Activated T-cell treated with anti-CD3 and anti-CD28 coated beads, Interleukin-2, amount 50 U/mL, for 72 hours (primary cell): ENCODE measurements around the gene CUL7. TPM values are rescaled to one million over a fixed set of nuclear protein-coding genes. Genes with fewer than 3 reads are reported as not detected.

Source experiments
- ATAC-seq, 2 donors: fragments of 150-1000 bp; cut with Tn5 transposase; replicated peaks in 1 of 2; 2 replicates each; pipeline ENCODE4 v1.10.0; 2021; ENCODE audit warnings: moderate library complexity in 2 of 2, mild to moderate bottlenecking in 1 of 2
- DNase-seq, 2 donors: peaks; one replicate each; pipeline ENCODE4 v3.0.0; 2021 to 2022; ENCODE audit warnings: mixed read lengths in 1 of 2
- H3K27ac Mint-ChIP-seq: one replicate; pipeline ENCODE4 v1.8.0; 2022; ENCODE audit warnings: mild to moderate bottlenecking, moderate library complexity, mixed read lengths
- H3K27me3 Mint-ChIP-seq: one replicate; pipeline ENCODE4 v1.8.0; 2022; ENCODE audit warnings: low read depth, mixed read lengths
- H3K36me3 Mint-ChIP-seq, 2 donors: one replicate each; pipeline ENCODE4 v1.8.0; 2022; ENCODE audit warnings: mixed read lengths in 2 of 2, mild to moderate bottlenecking in 1 of 2; ENCODE audit not compliant: insufficient read depth in 2 of 2
- H3K4me1 Mint-ChIP-seq: one replicate; pipeline ENCODE4 v1.8.0; 2022; ENCODE audit warnings: low read depth, mixed read lengths
- H3K4me3 Mint-ChIP-seq, 2 donors: one replicate each; pipeline ENCODE4 v1.8.0; 2022; ENCODE audit warnings: mild to moderate bottlenecking in 2 of 2, mixed read lengths in 2 of 2, moderate library complexity in 2 of 2
- H3K9me3 Mint-ChIP-seq, 2 donors: one replicate each; pipeline ENCODE4 v1.8.0; 2022; ENCODE audit warnings: mixed read lengths in 2 of 2
- total RNA-seq, 2 donors: library from RNA; stranded (reverse); gene quantifications; one replicate each; pipeline ENCODE4 v1.2.3, GENCODE V29; 2022

The CUL7 gene
- total RNA-seq = 10 to 100 TPM; 16.8 to 19.7 TPM

DNA sequence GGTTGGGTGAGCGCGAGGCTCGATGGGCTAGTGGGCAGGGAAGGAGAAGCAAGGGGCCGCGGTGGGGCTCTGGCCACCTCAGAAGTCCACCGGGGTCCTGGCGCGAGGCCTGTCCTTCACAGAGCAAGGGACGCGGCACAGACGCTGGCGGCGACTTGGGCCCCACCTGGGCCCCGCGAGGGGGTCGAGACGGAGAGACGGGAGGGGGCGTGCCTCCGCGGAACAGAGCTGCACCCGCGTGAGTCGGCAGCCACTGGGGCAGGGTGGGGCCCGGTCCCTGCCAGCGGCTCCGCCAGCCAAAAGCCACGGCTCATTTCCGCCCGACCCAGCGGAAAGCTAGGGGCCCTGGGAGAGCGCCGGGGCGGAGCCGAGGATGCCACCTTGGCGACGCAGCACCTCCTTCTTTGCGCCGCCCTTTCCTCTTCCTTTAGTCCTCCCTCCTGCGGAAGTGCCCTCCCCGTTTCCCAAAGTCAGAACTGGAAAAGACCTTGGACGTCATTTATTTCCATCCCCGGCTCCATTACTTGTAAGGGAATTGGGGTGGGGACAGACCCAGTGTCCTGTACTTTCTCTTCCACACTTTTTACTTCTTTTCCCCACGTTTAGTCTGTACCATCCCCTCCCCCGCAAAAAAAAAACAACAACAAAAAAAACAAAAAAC, at the start of gene CUL7:
Gene CUL7, minus strand, starts transcription at position 307 of the 661 bp plus-strand sequence. CDS start 1,063 bp downstream, outside the sequence.
- H3K27ac Mint-ChIP-seq = peak within 1 kb of the TSS; percentile 99
- peak within 1 kb of the TSS; percentile 96 to 99 for H3K4me3 Mint-ChIP-seq
- DNase-seq = peak; percentile 95 to 96
- H3K4me1 Mint-ChIP-seq = peaks cover 62% of the 10 kb centered on the region
- no peaks in the 10 kb centered on the region for H3K27me3 Mint-ChIP-seq
- peaks cover 4 to 11% of the 10 kb centered on the region in 2 donors for H3K36me3 Mint-ChIP-seq
- H3K9me3 Mint-ChIP-seq = no peaks in the 10 kb centered on the region
- ATAC-seq = peak; percentile 99 to 100

DNA sequence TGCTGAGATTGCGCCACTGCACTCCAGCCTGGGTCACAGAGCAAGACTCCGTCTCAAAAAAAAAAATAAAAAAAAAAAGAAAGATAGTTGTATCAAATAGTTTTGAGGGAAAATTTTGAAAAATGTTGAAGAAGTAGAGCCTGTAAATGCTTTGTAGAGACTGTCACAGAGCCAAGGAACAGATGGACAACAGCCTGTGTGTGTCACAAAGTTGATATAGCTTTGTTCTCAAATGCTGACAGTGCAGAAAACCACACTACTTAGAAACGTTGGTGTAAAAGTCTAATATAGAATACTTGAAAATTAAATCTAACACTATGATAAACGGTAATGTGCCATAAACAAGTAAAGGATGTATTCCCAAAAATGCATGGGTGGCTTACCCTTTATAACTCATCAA, 47.8 kb upstream of the CUL7 start:
- ATAC-seq = no peak
- Mint-ChIP-seq H3K9me3 (no peaks in the 10 kb centered on the region), H3K4me1 (no peaks in the 10 kb centered on the region), H3K27me3 (no peaks in the 10 kb centered on the region), H3K36me3 (no peaks in the 10 kb centered on the region), H3K27ac (no peak overlapping the region), H3K4me3 (no peak overlapping the region)
- DNase-seq = no peak

DNA sequence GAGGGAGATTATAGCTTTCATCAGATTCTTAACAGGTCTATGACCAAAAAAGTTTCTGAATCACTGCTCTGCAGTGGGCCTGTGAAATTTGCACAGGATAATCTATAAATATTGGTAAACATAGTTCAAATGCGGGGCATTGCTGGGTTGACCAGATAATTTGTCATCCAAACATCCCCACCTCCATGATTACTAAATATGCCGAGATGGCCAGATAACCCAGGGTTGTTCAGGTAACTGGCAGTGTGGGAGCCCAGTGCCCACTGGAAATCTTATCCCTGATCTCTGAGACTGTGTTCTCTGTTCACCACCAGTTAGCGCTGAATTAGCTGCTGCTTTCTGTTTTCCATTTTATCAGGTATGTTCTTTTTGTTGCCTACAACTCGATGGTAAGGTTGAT, 43.9 kb upstream of the CUL7 start:
- H3K27ac Mint-ChIP-seq = no peak overlapping the region
- no peak overlapping the region for H3K4me3 Mint-ChIP-seq
- H3K4me1 Mint-ChIP-seq = peaks cover 22% of the 10 kb centered on the region
- no peak for ATAC-seq
- H3K27me3 Mint-ChIP-seq = no peaks in the 10 kb centered on the region
- H3K9me3 Mint-ChIP-seq = no peaks in the 10 kb centered on the region
- no peaks in the 10 kb centered on the region for H3K36me3 Mint-ChIP-seq
- DNase-seq = no peak

DNA sequence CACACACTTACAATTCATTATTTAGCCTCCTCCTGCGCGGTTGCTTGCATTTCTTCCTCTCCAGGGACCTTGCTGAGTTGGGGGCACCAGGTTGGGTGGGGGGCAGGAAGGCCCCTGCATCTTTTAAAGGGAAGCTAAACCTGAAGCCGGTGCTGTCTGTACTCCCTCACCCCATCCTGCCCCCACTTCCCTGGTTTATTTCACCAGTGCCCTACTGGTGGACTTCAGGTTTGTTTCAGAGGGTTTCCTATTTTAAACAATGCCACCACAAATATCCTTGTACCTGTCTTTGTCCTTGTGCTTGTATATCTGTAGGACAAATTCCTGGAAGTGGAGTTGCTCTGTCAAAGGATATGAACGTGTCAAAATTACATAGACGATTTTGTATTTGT, 43.4 kb upstream of the CUL7 start:
- Mint-ChIP-seq H3K27ac (no peak overlapping the region), H3K4me1 (peaks cover 22% of the 10 kb centered on the region), H3K36me3 (no peaks in the 10 kb centered on the region), H3K27me3 (no peaks in the 10 kb centered on the region), H3K9me3 (no peaks in the 10 kb centered on the region), H3K4me3 (no peak overlapping the region)
- DNase-seq (no peak), ATAC-seq (no peak)

DNA sequence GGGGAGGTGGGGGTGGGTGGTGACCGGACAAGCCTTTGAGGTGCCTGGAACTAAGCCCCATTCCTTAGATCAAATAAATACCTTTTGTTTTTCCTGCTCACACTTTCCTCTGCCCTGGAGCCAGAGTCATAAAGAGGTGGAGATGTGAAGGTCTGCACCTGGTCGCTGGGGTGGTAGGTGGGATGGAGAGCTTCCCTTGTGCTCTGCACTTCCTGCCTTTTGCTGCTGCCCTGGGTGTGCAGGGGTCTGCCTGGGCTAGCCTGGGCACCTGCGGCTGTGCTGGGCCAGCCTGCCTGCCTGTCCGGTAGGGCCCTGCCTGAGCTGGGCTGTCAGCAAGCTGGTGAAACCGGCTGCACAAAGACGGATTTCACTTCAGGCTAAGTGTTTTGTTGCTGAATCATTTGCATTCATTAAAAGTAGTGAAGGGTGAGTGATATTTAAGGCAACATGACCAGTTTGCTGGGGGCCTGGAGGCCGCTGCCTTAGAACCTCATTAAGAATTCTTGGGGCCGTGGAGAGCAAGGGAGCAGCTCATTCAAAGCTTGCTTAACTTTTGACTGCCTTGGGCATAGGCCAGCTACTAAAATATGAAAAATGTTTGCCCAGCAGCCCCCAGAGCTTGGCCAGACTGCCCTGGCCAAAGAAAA, 42.9 kb upstream of the CUL7 start:
- H3K27ac Mint-ChIP-seq = no peak overlapping the region
- H3K4me3 Mint-ChIP-seq = no peak overlapping the region
- ATAC-seq (no peak), DNase-seq (no peak)
- no peaks in the 10 kb centered on the region for H3K36me3 Mint-ChIP-seq
- H3K9me3 Mint-ChIP-seq = no peaks in the 10 kb centered on the region
- peaks cover 22% of the 10 kb centered on the region for H3K4me1 Mint-ChIP-seq
- no peaks in the 10 kb centered on the region for H3K27me3 Mint-ChIP-seq

DNA sequence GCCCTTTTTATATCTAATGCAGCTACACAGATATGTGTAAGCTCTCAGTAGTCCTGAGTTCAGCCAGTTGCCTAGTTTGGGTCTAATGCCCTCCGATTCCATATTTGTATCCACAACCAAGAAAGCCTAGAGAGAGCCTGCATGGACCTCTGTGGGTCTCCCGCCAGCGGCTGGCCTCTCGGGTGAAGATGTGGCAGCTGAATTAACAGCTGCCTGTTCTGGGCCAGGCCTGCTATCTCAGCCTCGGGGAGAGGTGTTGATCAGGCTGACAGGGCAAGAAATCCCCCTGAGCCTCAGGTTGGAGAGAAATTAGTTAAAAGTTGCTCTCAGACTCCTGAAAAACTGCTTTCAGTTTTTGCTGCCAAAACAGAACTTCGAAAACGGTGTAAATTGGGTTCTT, 42.3 kb upstream of the CUL7 start:
- ATAC-seq (no peak), DNase-seq (no peak)
- peak overlapping the region in 1 of 2 donors; percentile 39 for H3K4me3 Mint-ChIP-seq
- H3K4me1 Mint-ChIP-seq = peaks cover 22% of the 10 kb centered on the region
- no peaks in the 10 kb centered on the region for H3K36me3 Mint-ChIP-seq
- no peak overlapping the region for H3K27ac Mint-ChIP-seq
- no peaks in the 10 kb centered on the region for H3K27me3 Mint-ChIP-seq
- H3K9me3 Mint-ChIP-seq = no peaks in the 10 kb centered on the region

DNA sequence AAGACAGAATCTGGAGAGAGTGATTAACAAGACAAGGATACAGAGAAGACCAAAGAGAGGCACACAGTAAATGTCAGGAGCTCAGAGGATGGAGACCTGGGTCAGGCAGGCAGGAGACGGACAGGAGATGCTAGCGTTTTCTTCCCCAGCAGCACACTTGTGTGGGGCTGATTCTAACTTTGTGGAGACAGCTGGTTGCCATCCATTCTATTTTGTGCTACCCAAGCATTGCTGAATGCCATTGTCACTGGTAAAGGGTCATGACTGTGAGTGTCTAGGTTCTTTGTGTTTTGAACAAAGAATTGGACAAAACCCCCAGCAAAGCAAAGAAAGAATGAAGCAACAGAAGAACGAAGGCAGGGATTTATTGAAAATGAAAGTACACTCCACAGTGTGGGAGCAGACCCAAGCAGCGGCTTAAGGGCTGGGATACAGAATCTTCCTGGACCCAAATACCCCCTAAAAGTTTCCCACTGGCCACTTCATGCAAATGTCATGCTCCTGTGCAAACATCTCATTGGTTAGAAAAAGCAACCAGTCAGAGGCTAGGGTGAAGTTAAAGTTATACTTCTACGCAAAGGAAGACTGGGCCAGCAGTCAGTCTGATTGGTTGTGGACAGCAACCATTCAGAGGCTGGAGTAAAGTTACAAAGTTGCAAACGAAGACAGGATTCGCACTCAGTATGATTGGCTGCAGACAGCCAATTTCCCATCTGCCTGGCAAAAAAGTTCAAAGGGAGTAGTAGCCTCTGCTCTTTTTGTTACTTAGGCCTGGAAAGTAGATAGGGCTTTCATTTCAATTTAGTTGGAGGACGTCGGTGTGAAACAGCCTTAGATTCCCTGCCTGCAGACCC, 40.0 kb upstream of the CUL7 start:
- peaks cover 22% of the 10 kb centered on the region for H3K4me1 Mint-ChIP-seq
- ATAC-seq (peak; percentile 24 to 73), DNase-seq (no peak)
- H3K9me3 Mint-ChIP-seq = no peaks in the 10 kb centered on the region
- no peaks in the 10 kb centered on the region for H3K27me3 Mint-ChIP-seq
- peak overlapping the region; percentile 27 for H3K27ac Mint-ChIP-seq
- H3K36me3 Mint-ChIP-seq = no peaks in the 10 kb centered on the region
- peak overlapping the region; percentile 16 to 36 for H3K4me3 Mint-ChIP-seq

DNA sequence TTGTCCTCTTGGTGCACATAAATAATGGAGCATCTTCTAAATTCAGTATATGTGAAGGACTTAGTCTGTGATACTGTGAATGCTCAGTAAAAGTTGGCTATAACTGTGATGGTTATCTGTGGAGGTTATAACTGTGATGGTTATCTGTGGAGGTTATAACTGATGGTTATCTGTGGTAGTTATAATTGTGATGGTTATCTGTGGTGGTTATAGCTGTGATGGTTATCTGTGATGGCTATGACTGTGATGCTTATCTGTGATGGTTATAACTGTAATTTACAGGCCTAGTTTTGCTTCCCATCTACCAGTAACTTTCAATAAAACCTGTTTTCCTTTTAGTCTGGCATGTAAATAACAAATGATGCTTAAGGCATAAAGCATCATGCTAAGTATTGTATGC, 39.0 kb upstream of the CUL7 start:
- Mint-ChIP-seq H3K9me3 (no peaks in the 10 kb centered on the region), H3K27ac (no peak overlapping the region), H3K27me3 (no peaks in the 10 kb centered on the region), H3K36me3 (no peaks in the 10 kb centered on the region), H3K4me1 (peaks cover 22% of the 10 kb centered on the region), H3K4me3 (peak overlapping the region in 1 of 2 donors; percentile 20)
- ATAC-seq = no peak
- no peak for DNase-seq

DNA sequence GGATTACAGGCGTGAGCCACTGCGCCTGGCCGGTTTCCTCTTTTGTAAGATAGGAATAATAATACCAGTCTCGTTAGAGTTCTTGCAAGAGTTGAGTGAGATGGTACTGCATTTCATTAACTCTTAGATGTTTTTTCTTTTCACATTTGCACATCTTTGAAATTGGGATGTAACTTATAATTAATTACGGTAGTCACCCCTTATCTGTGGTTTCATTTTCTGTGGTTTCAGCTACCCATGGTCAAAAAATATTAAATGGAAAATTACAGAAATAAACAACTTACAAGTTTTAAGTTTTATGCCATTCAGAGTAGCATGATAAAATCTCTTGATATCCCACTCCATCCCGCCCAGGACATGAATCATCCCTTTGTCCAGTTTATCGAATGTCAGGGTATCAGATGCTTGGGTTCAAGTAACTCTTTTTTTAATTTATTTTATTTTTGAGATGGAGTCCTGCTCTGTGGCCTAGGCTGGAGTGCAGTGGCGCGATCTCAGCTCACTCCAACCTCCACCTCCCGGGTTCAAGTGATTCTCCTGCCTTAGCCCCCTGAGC, 37.9 kb upstream of the CUL7 start:
- Mint-ChIP-seq H3K36me3 (no peaks in the 10 kb centered on the region), H3K4me3 (no peak overlapping the region), H3K27me3 (no peaks in the 10 kb centered on the region), H3K9me3 (no peaks in the 10 kb centered on the region), H3K27ac (no peak overlapping the region), H3K4me1 (peaks cover 27% of the 10 kb centered on the region)
- no peak for ATAC-seq
- no peak for DNase-seq

DNA sequence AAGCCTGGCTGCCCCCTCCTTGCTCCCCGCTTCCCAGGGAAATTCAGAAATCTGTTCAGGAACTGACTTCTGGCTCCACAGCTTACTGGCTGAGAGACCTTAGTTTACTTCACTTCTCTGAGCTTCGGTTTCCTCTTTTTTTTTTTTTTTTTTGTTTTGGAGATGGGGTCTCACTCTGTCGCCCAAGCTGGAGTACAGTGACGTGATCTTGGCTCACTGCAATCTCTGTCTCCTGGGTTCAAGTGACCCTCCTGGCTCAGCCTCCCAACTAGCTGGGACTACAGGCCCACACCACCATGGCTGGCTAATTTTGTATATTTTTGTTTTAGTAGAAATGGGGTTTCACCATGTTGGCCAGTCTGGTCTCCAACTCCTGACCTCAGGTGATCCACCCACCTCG, 37.4 kb upstream of the CUL7 start:
- DNase-seq (no peak), ATAC-seq (no peak)
- no peaks in the 10 kb centered on the region for H3K27me3 Mint-ChIP-seq
- H3K4me3 Mint-ChIP-seq = no peak overlapping the region
- H3K36me3 Mint-ChIP-seq = no peaks in the 10 kb centered on the region
- H3K4me1 Mint-ChIP-seq = peaks cover 30% of the 10 kb centered on the region
- H3K27ac Mint-ChIP-seq = no peak overlapping the region
- H3K9me3 Mint-ChIP-seq = no peaks in the 10 kb centered on the region

DNA sequence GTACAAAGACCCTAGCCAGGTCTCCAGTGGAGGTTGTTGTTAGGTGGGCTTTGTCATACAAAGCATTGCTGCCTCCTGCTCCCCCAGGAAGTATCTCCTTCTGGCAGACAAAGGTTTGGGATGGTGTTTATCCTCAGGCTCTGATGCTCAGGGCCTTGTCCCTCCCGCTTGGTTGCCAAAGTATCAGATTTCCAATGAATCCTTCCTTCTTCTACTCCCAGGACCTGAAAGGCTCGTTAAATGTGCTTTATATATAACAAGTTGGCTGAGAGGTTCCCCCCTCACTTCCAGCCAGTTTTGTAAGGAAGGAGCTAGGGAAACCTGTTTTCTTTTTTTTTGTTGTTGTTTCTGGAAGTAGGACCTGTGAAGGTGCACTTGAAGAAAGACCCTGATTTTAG, 36.9 kb upstream of the CUL7 start:
- H3K27ac Mint-ChIP-seq = no peak overlapping the region
- H3K4me3 Mint-ChIP-seq = no peak overlapping the region
- H3K4me1 Mint-ChIP-seq = peaks cover 29% of the 10 kb centered on the region
- no peaks in the 10 kb centered on the region for H3K36me3 Mint-ChIP-seq
- no peaks in the 10 kb centered on the region for H3K9me3 Mint-ChIP-seq
- no peak for ATAC-seq
- H3K27me3 Mint-ChIP-seq = no peaks in the 10 kb centered on the region
- DNase-seq = no peak

DNA sequence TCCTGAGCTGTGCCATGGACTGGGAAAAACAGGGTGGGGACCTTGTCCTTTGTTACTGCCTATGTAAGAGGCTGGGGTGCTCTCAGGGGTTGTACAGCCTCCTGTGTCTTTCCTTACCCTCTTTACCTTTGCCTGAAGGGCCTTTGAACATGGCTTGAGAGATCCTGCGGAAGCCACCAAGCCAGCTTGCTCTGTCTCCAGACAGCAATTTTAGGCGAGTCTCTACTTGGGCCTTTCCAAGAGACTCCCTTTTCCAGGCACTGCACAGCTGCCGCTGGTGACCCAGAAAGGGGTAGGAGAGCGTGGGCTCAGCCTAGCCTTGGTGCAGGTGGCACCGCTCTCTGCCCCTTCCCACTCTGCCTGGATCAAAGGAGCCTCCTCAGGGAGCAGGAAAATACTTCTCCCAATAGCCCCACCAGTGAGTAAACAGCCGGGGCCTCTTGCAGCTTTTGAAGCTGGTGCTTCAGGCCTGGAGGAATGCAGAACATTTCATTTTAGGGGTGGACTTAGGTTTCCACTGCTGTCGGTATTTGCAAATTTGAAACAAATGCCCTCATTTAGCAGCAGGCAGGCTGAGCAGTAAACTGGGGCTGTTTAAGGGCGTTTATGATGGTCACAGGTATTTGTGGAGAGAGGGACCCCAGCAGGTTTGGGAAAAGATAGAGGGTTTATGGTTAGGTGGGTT, 36.4 kb upstream of the CUL7 start:
- no peak overlapping the region for H3K4me3 Mint-ChIP-seq
- no peak overlapping the region for H3K27ac Mint-ChIP-seq
- no peak for ATAC-seq
- H3K4me1 Mint-ChIP-seq = peaks cover 26% of the 10 kb centered on the region
- H3K36me3 Mint-ChIP-seq = no peaks in the 10 kb centered on the region
- no peaks in the 10 kb centered on the region for H3K27me3 Mint-ChIP-seq
- H3K9me3 Mint-ChIP-seq = no peaks in the 10 kb centered on the region
- DNase-seq = no peak

DNA sequence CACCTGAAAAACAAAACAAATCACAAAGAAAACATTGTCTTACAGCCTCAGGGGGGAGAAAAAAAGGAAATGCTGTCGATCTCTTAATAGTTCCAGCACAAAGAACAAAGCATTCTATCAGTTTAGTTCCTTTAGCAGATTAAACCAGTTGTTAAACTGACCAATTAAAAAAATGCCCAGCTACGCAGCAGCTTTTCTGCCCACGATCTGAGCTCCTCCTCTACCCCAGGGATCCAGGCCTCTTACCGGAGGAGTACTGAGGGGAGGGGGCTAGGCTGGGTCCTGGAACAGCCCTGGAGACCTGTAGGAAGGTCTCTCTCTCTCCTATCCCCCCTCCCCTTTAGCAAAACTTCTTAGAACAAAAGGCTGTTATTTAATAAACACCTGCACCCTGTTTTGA, 35.8 kb upstream of the CUL7 start:
- Mint-ChIP-seq H3K27ac (no peak overlapping the region), H3K9me3 (no peaks in the 10 kb centered on the region), H3K36me3 (no peaks in the 10 kb centered on the region), H3K4me3 (no peak overlapping the region), H3K4me1 (peaks cover 26% of the 10 kb centered on the region), H3K27me3 (no peaks in the 10 kb centered on the region)
- DNase-seq = no peak
- ATAC-seq = no peak
